Right renal cortex interstitium (tissue), 3 donors: ENCODE results near the gene CLIC6. TPM values are rescaled to one million over a fixed set of nuclear protein-coding genes. Genes with fewer than 3 reads are reported as not detected.
"Not testable (repeated sequence)": the region's sequence is repeated elsewhere in the genome, so short reads cannot be mapped to it uniquely, and the experiment has no call there.

Experiments used
- DNase-seq, 3 donors: peaks; one replicate each; pipeline ENCODE4 v3.0.0-alpha.2; 2013; ENCODE audit warnings: low read depth in 3 of 3, low spot score in 2 of 3
- polyA plus RNA-seq, 3 donors: library from polyadenylated mRNA; unstranded; fragments of 120-200 nt; gene quantifications; one replicate each; pipeline ENCODE4 v1.2.1, GENCODE V29; 2013; ENCODE audit not compliant: insufficient read length in 3 of 3

CLIC6 gene
- polyA plus RNA-seq, 3 donors: 1.2 to 2.1 (median 1.8) TPM

GRCh38 chr21:34690793-34691175, 22.0 kb downstream of the CLIC6 start:
- DNase-seq: no peak

- no peak for DNase-seq
These were observed 22.7 kb downstream of the CLIC6 start for GRCh38 chr21:34691390-34692032.

DNA sequence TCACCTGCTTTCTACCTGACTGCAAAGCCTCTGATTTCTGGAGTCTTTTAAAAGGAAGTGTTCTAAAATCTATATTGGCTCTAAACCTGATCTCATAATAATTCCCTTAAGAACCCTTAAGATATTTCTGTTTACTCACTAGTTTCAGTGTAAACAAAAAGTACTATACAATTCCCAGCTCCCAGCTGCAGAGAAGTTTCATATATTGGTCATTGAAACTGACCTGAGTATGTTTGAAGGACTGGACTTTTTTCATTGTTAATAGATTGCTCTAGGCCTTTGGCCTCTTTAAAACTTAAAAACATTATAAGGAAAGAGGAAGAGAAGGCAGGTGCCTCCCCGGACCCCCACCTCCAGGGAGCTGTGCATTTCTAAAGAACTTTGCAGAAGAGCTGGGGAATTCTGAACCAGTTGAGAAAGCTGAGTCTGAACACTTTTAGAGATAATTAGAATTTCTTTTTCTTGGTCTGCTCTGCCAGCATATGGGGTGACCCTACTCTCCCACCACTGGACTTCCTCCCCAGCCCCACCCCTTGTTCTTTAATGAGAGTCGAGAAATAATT, 23.7 kb downstream of the CLIC6 start:
- no peak for DNase-seq

GRCh38 chr21:34693192-34693810, 24.5 kb downstream of the CLIC6 start:
- peak in 1 of 3 donors; percentile 53 for DNase-seq

DNA sequence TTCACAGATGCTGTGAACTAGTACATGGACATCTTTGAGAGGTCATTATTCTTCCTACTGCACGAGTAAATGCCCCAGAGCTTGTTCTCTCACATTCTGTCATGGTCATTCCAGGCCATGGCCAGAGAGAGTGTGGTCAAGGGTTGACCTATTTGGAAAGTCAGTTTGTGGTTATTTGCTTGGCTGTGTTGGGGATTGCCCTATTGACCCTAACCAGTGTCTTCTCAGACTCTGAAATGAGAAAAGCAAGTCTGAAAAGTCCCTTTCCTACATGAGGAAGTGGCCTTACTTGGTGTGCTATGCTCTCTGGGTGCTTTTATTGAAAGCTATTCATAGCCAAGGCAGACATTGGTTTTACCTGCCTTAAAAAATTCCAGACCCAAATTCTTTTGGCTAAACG, 26.6 kb downstream of the CLIC6 start:
- DNase-seq: no peak

- no peak for DNase-seq
These were observed 27.3 kb downstream of the CLIC6 start for GRCh38 chr21:34696121-34696520.

DNA sequence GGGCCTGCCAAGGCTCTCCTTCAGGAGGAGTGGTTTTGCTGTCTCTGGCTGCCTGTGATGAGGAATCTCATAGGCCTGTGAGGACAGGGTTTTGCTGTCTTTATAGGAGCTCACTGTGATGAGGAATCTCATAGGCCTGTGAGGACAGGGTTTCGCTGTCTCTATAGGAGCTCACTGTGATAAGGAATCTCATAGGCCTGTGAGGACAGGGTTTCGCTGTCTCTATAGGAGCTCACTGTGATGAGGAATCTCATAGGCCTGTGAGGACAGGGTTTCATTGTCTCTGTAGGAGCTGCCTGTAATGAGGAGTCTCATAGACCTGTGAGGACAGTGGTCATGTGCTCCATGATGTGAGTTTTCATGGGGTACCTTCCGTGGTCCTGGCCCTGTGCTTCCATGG, 29.0 kb downstream of the CLIC6 start:
- no peak for DNase-seq

GRCh38 chr21:34698270-34699015, 29.6 kb downstream of the CLIC6 start:
- no peak for DNase-seq

- no peak for DNase-seq
These were observed 31.8 kb downstream of the CLIC6 start for GRCh38 chr21:34700605-34701004.

- no peak for DNase-seq
These were observed 32.9 kb downstream of the CLIC6 start for GRCh38 chr21:34701726-34702125.

GRCh38 chr21:34702341-34703170, 33.8 kb downstream of the CLIC6 start:
- no peak for DNase-seq

DNA sequence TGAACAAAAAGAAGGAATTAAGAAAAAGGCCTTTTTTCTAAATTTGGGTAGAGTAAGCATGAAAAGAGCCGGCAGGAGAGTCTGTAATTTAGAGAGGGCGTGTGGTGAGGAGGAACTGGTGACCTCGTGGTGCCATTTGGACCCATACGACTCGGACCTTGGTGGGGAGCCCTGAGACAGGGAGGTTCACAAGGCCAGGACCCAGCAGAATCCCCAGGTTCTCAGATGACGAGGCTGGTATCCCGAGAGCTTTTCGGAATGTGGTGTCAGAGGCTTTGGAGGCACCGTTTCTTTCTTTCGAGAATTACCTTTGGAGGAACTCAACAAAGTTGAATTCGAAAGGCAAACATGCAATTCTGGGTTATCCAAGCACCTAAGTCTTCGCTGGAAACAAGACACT, 34.8 kb downstream of the CLIC6 start:
- no peak for DNase-seq

DNA sequence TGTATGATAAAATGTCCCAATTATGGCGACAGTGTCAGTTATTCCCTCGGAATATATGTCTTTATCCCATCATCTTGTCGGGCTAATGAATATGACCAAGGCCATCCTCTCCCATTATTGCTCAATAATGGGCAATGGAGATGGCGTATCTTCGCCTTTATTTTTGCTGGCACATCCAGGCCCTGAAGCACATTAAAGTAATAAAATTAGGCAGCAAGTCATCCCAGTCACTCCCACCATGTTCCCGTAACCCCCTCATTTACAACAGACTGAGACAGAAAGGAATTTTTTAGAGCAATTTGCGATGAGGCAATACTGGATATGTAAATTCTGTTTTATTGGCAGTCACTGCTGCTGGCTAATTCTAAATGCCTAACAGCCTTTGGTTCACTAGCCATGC, 35.3 kb downstream of the CLIC6 start:
- no peak for DNase-seq

DNA sequence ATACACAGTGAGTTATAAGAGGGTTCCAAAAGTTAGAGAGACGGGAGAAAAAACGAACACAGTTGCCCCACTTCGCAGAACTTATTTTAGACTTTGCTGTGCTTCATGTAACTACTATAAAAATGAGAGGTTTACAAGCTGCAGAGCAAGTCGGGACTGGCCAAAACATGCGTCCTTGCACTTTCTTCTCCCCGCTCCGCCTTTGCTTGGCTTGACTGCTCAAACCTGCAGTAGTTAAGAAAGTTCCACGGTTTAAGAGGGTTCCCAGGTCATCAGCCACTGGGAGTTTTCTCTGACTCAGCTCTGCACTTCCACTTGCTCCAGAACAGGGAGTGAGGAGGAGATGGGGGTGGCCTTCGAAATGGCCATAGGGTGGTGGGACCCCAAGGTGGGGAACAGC, 36.2 kb downstream of the CLIC6 start:
- no peak for DNase-seq

DNA sequence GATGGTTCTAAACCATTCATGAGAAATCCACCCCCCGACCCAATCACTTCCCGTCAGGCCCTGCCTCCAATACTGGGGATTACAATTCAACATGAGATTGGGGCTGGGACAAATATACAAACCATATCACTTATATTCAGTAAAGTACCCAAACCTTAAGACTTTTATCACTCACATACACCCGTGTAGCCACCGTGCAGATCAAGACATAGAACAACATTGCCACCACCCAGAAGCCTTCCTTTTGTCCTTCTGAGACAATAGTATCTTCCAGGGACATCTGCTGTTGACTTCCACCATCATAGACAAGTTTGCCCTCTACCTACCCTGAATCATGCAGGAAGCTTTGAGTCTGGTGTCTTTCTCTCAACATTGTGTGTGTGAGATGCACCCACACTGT, 37.5 kb downstream of the CLIC6 start:
- no peak for DNase-seq

- DNase-seq: no peak
These were observed 39.1 kb downstream of the CLIC6 start for GRCh38 chr21:34707876-34708325.

- DNase-seq: no peak
These were observed 44.8 kb downstream of the CLIC6 start for GRCh38 chr21:34713621-34714020.

- DNase-seq: no peak
These were observed 46.7 kb downstream of the CLIC6 start for GRCh38 chr21:34715518-34715917.

- DNase-seq: no peak
These were observed 47.3 kb downstream of the CLIC6 start for GRCh38 chr21:34715985-34716596.

DNA sequence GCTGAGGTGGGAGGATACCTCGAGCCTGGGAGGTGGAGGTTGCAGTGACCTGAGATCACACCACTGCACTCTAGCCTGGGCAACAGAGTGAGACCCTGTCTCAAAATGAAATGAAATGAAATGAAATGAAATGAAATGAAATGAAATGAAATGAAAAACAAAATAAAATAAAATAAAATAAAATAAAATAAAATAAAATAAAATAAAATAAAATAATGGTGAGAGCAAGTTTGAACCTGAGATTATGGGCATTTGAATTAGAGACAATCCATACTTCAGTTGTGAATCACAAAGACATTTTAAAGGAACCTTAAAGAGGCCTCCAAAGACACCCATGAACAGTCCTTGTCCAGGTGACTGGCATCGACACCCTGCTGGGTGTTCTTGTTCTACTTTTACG, 49.7 kb downstream of the CLIC6 start:
- DNase-seq: not testable (repeated sequence)
